Heart left ventricle (tissue), 16 donors: ENCODE data around the gene DAB1. TPM values are rescaled to one million over a fixed set of nuclear protein-coding genes. Genes with fewer than 3 reads are reported as not detected.

Experiments used
- ATAC-seq, 4 donors: fragments of 200-7000 bp; cut with Tn5 transposase; one replicate each; pipeline ENCODE4 v1.9.1; 2020 to 2022; ENCODE audit warnings: moderate library complexity in 4 of 4, mild to moderate bottlenecking in 3 of 4, moderate number of reproducible peaks in 1 of 4
- DNase-seq, 5 donors: peaks; one replicate each; pipeline ENCODE4 v3.0.0-alpha.2; 2020
- H3K27ac ChIP-seq, 12 donors: fragments of 200-600 bp; sonication (generic) in 4 of 12; one replicate each; pipeline versions ENCODE4 v1.5.0 to v1.8.0; 2016 to 2022; ENCODE audit warnings: mild to moderate bottlenecking in 2 of 12
- H3K27me3 ChIP-seq, 9 donors: fragments of 200-600 bp; sonication (generic) in 2 of 9; one replicate each; pipeline versions ENCODE4 v1.5.1 to v1.8.0; 2016 to 2022; ENCODE audit warnings: mild to moderate bottlenecking in 3 of 9
- H3K36me3 ChIP-seq, 9 donors: fragments of 200-600 bp; sonication (generic) in 2 of 9; one replicate each; pipeline versions ENCODE4 v1.5.0 to v1.8.0; 2018 to 2022; ENCODE audit warnings: mild to moderate bottlenecking in 2 of 9
- H3K4me1 ChIP-seq, 12 donors: fragments of 200-600 bp; sonication (generic) in 4 of 12; one replicate each; pipeline versions ENCODE4 v1.5.0 to v1.8.0; 2016 to 2022; ENCODE audit warnings: mild to moderate bottlenecking in 3 of 12
- H3K4me3 ChIP-seq, 12 donors: fragments of 200-600 bp; sonication (generic) in 4 of 12; one replicate each; pipeline versions ENCODE4 v1.5.0 to v1.8.0; 2017 to 2022; ENCODE audit warnings: mild to moderate bottlenecking in 9 of 12, moderate library complexity in 4 of 12
- H3K9me3 ChIP-seq, 12 donors: fragments of 200-600 bp; sonication (generic) in 4 of 12; one replicate each; pipeline versions ENCODE4 v1.5.0 to v1.8.0; 2016 to 2022; ENCODE audit warnings: mild to moderate bottlenecking in 1 of 12
- CTCF ChIP-seq, 12 donors: fragments of 200-600 bp; sonication (generic) in 4 of 12; IDR thresholded peaks; one replicate each; pipeline versions ENCODE4 v1.5.0 to v1.8.0; 2018 to 2022; ENCODE audit warnings: antibody characterized with exemption in 12 of 12, mild to moderate bottlenecking in 5 of 12
- POLR2A ChIP-seq, 2 donors: fragments of 450-650 bp; IDR thresholded peaks; one replicate each; pipeline ENCODE4 v1.6.1; 2017; ENCODE audit warnings: antibody characterized with exemption in 2 of 2, mild to moderate bottlenecking in 2 of 2, moderate library complexity in 2 of 2
- WGBS, 4 donors: extraction: QIAGEN DNeasy Blood & Tissue Kit in 2 of 4; methylation state at CpG; one replicate each; pipeline versions ENCODE4 v1.1.5 to v1.1.7; 2013 to 2018; 5-methylcytosine and 5-hydroxymethylcytosine counted together
- intact Hi-C, 10 donors: fragments of 100-400 bp; cut with DNase I; formaldehyde crosslinking; loops; one replicate each; pipeline versions ENCODE4 v1.11.1 to v1.14.2; 2022
- polyA plus RNA-seq, 2 donors: library from polyadenylated mRNA; stranded (reverse); fragments of 200-250 nt; gene quantifications; one replicate each; pipeline ENCODE4 v1.2.3, GENCODE V29; 2013
- total RNA-seq, 9 donors: library from RNA; depleted of rRNA in 2 of 9; stranded (reverse); fragments of >200 nt in 2 of 9; fragmentation: NEBNext Ultra II Directional in 3 of 9; extraction: Animal tissue kit (Norgen Biotek cat#: 25700) in 3 of 9; gene quantifications; one replicate each; pipeline versions ENCODE4 v1.1.0 to v1.2.4, GENCODE V29; 2016 to 2023
- donor health status: ischemic (EF 13 %, LVEDD 7.1; RV severe dilation, severe dysfunction).
- donor health status: healthy with polysubstance abuse.
- donor health status: DM: no; HTN: yes; CAD: no.
- donor health status: DM: no; HTN: no; CAD: no.
- donor health status: ischemic (EF 25% LVEDD 6.9; RV normal size, moderate dysfunction).
- donor health status: ischemic (EF 25% LVEDD 5.7; RV mildly dilated, moderate dysfunction).
- donor health status: healthy.
- donor health status: DM: yes; HTN: yes; CAD: no.
- donor health status: ischemic (EF 35%, LVEDD 5.7; RV mildly dilated, moderate dysfunction).
- donor health status: nonischemic (EF 11% LVEDD 7.7; RV severe dilation, severe dysfunction).
- donor health status: DM: yes; HTN: yes; CAD: no.
- donor health status: PGD.
- donor health status: ischemic (EF 29% LVEDD 5.4; RV normal size, mild dysfunction).
- donor health status: nonischemic (EF 23%, LVEDD 6.1; RV moderate dilation, normal function).

The DAB1 gene
- total and polyA plus RNA-seq, 11 donors, result 0.26 to 28.8 (median 5.2) TPM

GRCh38 chr1:57329001-57329527, 94.8 kb downstream of the DAB1 start:
- Histone ChIP-seq H3K36me3 (no peaks in the 10 kb centered on the region), H3K4me1 (peaks cover 0 to 14% (median 0%) of the 10 kb centered on the region in 12 donors), H3K4me3 (no peak overlapping the region), H3K27ac (no peak overlapping the region), H3K27me3 (no peaks in the 10 kb centered on the region), H3K9me3 (no peaks in the 10 kb centered on the region)
- ATAC-seq (no peak), DNase-seq (no peak)
- no peak for TF ChIP-seq CTCF (IDR thresholded peaks at IDR 0.05)
- TF ChIP-seq POLR2A (IDR thresholded peaks at IDR 0.05), result no peak
- WGBS, 4 donors, result 93 to 96% (median 94%) methylated on average over 6 of the region's 6 CpGs
- intact Hi-C loops, result loop anchor here in 1 of 10 donors (10.0 kb wide), 1 partner anchor 244 kb away; no protein-coding TSS in a partner anchor

- TF ChIP-seq POLR2A (IDR thresholded peaks at IDR 0.05) (no peak), CTCF (IDR thresholded peaks at IDR 0.05) (no peak)
- DNase-seq, result no peak
- no peak overlapping the region for H3K4me3 ChIP-seq
- intact Hi-C loops, result loop anchor here in 1 of 10 donors (10.0 kb wide), 1 partner anchor 243 kb away; no protein-coding TSS in a partner anchor
- ATAC-seq, result no peak
- H3K27me3 ChIP-seq, result no peaks in the 10 kb centered on the region
- no peaks in the 10 kb centered on the region for H3K9me3 ChIP-seq
- H3K27ac ChIP-seq, result no peak overlapping the region
- H3K4me1 ChIP-seq, result peaks cover 0 to 14% (median 0%) of the 10 kb centered on the region in 12 donors
- 98 to 100% (median 99%) methylated on average over 4 of the region's 4 CpGs for WGBS, 4 donors
- H3K36me3 ChIP-seq, result no peaks in the 10 kb centered on the region
Measured at GRCh38 chr1:57327946-57328345, 95.9 kb downstream of the DAB1 start.

- Histone ChIP-seq H3K36me3 (no peaks in the 10 kb centered on the region), H3K27ac (no peak overlapping the region), H3K4me3 (no peak overlapping the region), H3K4me1 (peaks cover 0 to 14% (median 0%) of the 10 kb centered on the region in 12 donors), H3K9me3 (no peaks in the 10 kb centered on the region), H3K27me3 (no peaks in the 10 kb centered on the region)
- ATAC-seq (no peak), DNase-seq (no peak)
- 68 to 80% (median 71%) methylated on average over 5 of the region's 5 CpGs for WGBS, 4 donors
- intact Hi-C loops, result loop anchor here in 1 of 10 donors (10.0 kb wide), 1 partner anchor 243 kb away; no protein-coding TSS in a partner anchor
- TF ChIP-seq POLR2A (IDR thresholded peaks at IDR 0.05) (no peak), CTCF (IDR thresholded peaks at IDR 0.05) (no peak)
Measured at GRCh38 chr1:57327336-57327735, 96.5 kb downstream of the DAB1 start.

- Histone ChIP-seq H3K9me3 (no peaks in the 10 kb centered on the region), H3K4me1 (peaks cover 0 to 15% (median 0%) of the 10 kb centered on the region in 12 donors), H3K27me3 (no peaks in the 10 kb centered on the region), H3K4me3 (no peak overlapping the region), H3K36me3 (no peaks in the 10 kb centered on the region), H3K27ac (no peak overlapping the region)
- intact Hi-C loops, result loop anchor here in 1 of 10 donors (10.0 kb wide), 1 partner anchor 241 kb away; no protein-coding TSS in a partner anchor
- DNase-seq, result no peak
- ATAC-seq, result no peak
- 30 to 45% (median 40%) methylated on average over 1 of the region's 1 CpG for WGBS, 4 donors
- TF ChIP-seq POLR2A (IDR thresholded peaks at IDR 0.05) (no peak), CTCF (IDR thresholded peaks at IDR 0.05) (no peak)
Measured at GRCh38 chr1:57325536-57325935, 98.3 kb downstream of the DAB1 start.
